ENCODE data around the gene KCNT2.

DNA sequence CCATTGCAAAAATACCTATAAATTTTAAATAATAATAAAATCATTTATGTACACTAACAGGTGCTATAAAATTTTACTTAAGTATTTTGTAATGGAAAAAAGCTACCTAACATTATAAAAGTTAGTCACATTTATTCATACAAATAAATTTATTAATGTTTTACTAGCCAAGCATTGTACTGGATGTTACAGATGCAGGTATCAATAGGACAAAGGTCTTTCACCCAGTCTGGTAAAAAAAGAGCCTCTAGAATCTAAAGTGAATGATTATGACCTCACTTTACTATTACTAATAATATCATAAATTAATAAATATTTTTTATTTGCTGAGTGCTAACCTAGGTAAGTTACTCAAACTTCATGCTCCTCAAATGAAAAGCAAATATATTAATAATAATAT lies 170.6 kb downstream of the KCNT2 start:
- TF ChIP-seq CTCF (IDR thresholded peaks at IDR 0.05) (no peak), POLR2A (IDR thresholded peaks at IDR 0.05) (no peak)

All from esophagus squamous epithelium (tissue), 4 donors.